ENCODE measurements around the gene MROH9.

The MROH9 gene, protein sequence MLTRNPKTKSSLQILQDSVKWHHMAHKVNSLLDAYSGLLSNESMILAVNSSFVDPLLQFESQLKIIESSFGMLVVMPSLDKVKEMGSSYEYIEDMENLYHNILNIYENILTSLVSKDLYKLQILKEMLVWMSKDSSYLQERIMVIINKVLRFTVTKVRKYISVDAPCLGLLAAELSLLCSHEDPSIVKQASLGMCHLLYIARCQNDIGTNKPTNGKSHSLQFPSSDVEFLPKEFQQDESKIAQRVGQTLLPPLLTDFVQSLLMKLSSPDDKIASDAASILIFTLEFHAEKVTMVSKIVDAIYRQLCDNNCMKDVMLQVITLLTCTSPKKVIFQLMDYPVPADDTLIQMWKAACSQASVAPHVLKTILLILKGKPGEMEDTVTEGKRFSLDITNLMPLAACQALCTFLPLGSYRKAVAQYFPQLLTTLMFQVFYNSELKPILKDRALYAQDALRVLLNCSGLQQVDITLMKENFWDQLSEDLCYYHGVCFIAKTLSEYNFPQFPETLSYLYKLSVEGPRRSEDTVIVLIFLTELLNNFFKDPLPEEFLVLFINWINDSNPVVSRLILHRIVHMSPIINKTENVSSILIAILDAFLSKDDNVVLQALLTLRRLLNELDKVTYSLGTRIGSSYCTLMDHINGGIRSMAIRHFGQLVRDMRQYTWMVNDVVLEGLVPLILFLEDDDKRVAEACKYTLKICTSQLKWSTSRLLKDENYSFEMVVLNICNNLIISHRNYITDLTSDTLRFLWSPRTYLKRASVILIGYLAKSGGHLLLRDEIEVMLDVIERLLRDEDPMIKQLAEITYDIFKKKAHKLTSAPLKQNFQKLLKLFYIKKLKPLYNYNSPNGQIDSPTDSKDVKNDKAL

DNA sequence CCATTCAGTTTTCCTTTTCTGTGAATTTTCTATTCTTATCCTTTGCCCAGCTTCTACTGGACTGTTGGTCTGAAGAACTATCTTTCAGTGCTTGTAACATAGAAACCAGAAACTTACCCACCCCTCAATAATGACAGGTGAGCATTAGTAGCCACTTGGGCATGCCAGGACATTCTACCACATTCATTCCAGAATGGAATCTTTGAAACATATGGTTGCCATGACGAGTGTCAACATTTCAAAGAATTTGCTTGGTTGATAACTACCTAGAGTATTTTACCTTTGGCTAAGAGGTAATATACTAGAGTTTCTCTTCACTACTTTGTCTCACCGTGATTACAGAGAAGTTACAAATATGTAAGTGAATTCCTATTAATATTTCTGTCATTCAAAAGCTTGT lies at the start of gene MROH9:
Gene MROH9, plus strand, starts transcription at position 304 of the 400 bp plus-strand sequence. CDS start 10,023 bp downstream, outside the sequence.
- DNase-seq (ENCODE audit: low read depth), result no peak
- TF ChIP-seq, protein P1, sequence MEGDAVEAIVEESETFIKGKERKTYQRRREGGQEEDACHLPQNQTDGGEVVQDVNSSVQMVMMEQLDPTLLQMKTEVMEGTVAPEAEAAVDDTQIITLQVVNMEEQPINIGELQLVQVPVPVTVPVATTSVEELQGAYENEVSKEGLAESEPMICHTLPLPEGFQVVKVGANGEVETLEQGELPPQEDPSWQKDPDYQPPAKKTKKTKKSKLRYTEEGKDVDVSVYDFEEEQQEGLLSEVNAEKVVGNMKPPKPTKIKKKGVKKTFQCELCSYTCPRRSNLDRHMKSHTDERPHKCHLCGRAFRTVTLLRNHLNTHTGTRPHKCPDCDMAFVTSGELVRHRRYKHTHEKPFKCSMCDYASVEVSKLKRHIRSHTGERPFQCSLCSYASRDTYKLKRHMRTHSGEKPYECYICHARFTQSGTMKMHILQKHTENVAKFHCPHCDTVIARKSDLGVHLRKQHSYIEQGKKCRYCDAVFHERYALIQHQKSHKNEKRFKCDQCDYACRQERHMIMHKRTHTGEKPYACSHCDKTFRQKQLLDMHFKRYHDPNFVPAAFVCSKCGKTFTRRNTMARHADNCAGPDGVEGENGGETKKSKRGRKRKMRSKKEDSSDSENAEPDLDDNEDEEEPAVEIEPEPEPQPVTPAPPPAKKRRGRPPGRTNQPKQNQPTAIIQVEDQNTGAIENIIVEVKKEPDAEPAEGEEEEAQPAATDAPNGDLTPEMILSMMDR (conservative IDR thresholded peaks at IDR 0.05; ENCODE audit: low read depth, low read length), result no peak
- H3K4me3 ChIP-seq (ENCODE audit: low read depth, low read length), result no peak within 1 kb of the TSS

DNA sequence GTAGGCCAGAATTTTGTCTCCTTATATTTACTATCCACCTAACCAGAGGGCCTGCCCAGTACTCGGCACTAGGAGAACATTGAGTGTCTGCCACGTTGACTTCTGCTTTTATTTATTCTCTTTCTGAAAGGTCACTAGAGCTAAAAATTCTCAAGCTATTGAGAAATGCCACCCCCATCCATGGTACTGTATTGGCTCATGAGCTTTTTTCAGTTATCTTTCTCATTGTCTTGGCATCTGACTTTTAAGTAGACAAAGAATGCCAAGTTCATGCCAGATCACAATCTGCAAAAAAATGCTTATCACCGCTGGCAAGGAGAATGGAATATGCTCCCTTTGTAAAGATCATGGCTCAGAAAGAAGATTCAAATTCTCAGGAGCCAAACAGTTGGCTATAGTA lies 49.8 kb upstream of the MROH9 start:
- DNase-seq (ENCODE audit: low read depth), result no peak
- TF ChIP-seq, protein P1 (conservative IDR thresholded peaks at IDR 0.05; ENCODE audit: low read depth, low read length), result no peak
- no peak overlapping the region for H3K4me3 ChIP-seq (ENCODE audit: low read depth, low read length)

DNA sequence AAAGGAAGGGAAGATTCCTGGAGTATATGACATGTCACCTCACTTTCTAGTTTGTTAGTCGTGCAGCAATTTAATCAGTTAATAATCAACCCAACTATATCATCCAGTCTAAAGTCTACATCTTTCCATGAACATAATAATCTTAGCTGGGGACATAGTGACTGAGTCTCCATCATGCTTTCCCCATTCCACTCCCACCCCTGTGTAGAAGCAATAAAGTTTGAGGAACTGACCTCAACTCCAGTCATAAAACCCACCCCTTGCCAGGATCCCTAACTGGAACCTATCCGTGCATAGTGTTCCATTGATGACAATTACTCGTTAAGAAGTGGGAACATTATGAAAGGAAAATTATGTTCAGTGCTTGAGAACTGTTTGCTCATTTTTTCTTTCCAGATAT lies 48.9 kb upstream of the MROH9 start:
- DNase-seq (ENCODE audit: low read depth), result no peak
- TF ChIP-seq, protein P1 (conservative IDR thresholded peaks at IDR 0.05; ENCODE audit: low read depth, low read length), result no peak
- H3K4me3 ChIP-seq (ENCODE audit: low read depth, low read length), result no peak overlapping the region

DNA sequence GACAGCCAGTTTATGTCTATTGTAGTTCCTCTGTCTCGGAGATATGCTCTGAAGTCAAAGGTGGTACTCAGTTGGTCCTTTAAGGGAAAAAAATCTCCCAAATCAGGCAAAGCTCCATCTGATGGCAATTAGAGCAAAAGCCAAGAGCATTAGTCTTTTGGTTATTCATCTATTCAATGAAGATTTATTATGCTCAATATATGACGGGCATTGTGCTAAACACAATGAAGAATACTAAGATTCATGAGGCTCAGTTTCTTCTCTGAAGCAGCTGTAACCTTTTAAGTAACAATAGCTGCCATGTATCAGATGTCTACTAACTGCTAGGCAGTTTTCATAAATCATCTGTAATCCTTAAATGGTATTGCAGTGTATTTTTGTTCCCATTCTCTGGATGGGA lies 47.6 kb upstream of the MROH9 start:
- DNase-seq (ENCODE audit: low read depth), result no peak
- H3K4me3 ChIP-seq (ENCODE audit: low read depth, low read length), result no peak overlapping the region
- TF ChIP-seq, protein P1 (conservative IDR thresholded peaks at IDR 0.05; ENCODE audit: low read depth, low read length), result no peak

DNA sequence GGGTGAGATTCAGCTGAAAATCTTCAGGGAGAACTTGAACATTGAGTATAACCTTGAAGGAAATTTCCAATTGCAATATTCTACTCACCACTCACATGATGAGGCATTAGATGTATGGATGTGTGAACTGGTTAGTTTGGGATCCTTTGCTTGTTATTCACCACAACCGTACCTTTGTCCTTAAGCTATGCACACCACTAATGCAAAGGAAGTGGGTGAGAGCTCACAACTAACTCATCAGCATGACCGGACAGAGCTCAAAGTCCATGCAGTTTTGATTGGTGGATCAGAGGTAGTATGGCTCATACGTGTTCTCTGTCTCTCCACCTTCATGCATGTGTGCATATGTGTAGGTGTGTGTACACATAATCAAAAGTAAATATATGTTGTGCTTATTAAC lies 43.5 kb upstream of the MROH9 start:
- H3K4me3 ChIP-seq (ENCODE audit: low read depth, low read length), result no peak overlapping the region
- no peak for DNase-seq (ENCODE audit: low read depth)
- TF ChIP-seq, protein P1 (conservative IDR thresholded peaks at IDR 0.05; ENCODE audit: low read depth, low read length), result no peak

DNA sequence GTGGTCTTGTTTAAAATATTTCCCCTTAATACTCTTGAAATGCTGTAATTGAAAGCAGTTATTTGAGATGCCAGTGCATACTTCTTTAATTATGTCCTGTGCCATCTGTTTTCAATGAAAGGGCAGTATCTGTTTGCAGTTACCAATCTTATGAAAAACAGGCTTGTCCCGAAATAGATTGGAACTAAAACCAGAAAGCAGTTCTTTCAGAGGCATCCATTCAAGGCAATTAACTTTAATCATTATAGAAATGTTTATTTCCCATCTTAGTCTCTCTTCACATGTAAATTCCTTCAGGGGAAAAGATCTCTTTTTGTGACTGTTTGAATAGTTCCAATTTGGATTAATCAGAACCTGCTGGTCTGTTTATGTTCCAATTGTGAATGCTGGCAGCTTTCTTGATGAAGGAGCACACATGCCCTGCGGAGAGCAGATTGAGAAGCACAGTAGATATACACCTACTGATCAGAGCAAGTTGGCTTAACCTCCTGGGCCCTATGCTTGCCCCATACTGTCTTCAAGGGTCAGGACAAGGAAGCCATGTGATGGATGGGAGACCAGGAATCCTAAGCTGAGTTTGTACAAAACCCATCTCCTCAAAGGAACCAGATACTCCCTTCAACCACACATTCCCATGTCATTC lies 41.6 kb upstream of the MROH9 start:
- TF ChIP-seq, protein P1 (conservative IDR thresholded peaks at IDR 0.05; ENCODE audit: low read depth, low read length), result no peak
- no peak overlapping the region for H3K4me3 ChIP-seq (ENCODE audit: low read depth, low read length)
- no peak for DNase-seq (ENCODE audit: low read depth)
